Panc1 (cell line): ENCODE results near the gene CCDC80. TPM values are rescaled to one million over a fixed set of nuclear protein-coding genes. Genes with fewer than 3 reads are reported as not detected.

Experiments used
- ATAC-seq: fragments of 200-7000 bp; cut with Tn5 transposase; 2 replicates; pipeline ENCODE4 v1.9.1; 2020; ENCODE audit warnings: mild to moderate bottlenecking, moderate library complexity
- BruUV-seq: library from RNA; stranded (reverse); fragments of 400-500 nt; replicated peaks from 2 replicates; lab custom pipeline; 2021; lab: Mats Ljungman, UMichigan
- CTCF ChIA-PET: fragments of 300-600 bp; sonication (Branson Sonifier 250); formaldehyde crosslinking; loops from one replicate; lab custom pipeline; 2022; ENCODE audit warnings: antibody characterized with exemption; lab: Charles Lee
- POLR2A ChIA-PET: fragments of 300-600 bp; sonication (Branson Sonifier 250); formaldehyde crosslinking; loops from one replicate; lab custom pipeline; 2022; ENCODE audit warnings: antibody characterized with exemption; lab: Charles Lee
- DNase-seq: peaks from one replicate; pipeline ENCODE4 v3.0.0-alpha.2; 2010; ENCODE audit warnings: low read depth, low spot score
- H3K27ac ChIP-seq: 2 replicates; pipeline ENCODE4 v1.5.1; 2011; ENCODE audit warnings: mild to moderate bottlenecking, low read length, inconsistent platforms
- H3K27me3 ChIP-seq: fragments of 200-500 bp; sonication (Bioruptor generic); 2 replicates; pipeline ENCODE4 v1.6.0; 2014; ENCODE audit warnings: low read length, inconsistent platforms; ENCODE audit not compliant: control insufficient read depth, insufficient read depth
- H3K36me3 ChIP-seq: fragments of 200-500 bp; sonication (Bioruptor generic); 2 replicates; pipeline ENCODE4 v1.5.1; 2014; ENCODE audit warnings: inconsistent platforms, mild to moderate bottlenecking, low read length, moderate library complexity; ENCODE audit not compliant: control insufficient read depth, insufficient read depth
- H3K4me1 ChIP-seq: 2 replicates; pipeline ENCODE4 v1.5.1; 2011; ENCODE audit warnings: inconsistent platforms, mild to moderate bottlenecking, low read length, moderate library complexity; ENCODE audit not compliant: control insufficient read depth, insufficient read depth
- H3K4me3 ChIP-seq, 2 experiments: 2 replicates each; pipeline ENCODE4 v1.5.1; 2011 to 2012; ENCODE audit warnings: low read depth in 2 of 2, low read length in 2 of 2, mild to moderate bottlenecking in 2 of 2, inconsistent platforms in 1 of 2, moderate library complexity in 1 of 2
- H3K9me3 ChIP-seq: fragments of 200-500 bp; sonication (Bioruptor generic); 2 replicates; pipeline ENCODE4 v1.5.1; 2014; ENCODE audit warnings: low read depth, mild to moderate bottlenecking, inconsistent platforms, low read length, moderate library complexity; ENCODE audit not compliant: control insufficient read depth, insufficient read depth
- CTCF ChIP-seq: fragments of 450-650 bp; IDR thresholded peaks from 2 replicates; pipeline ENCODE4 v1.5.1; 2017; ENCODE audit warnings: mild to moderate bottlenecking
- POLR2AphosphoS5 ChIP-seq: IDR thresholded peaks from 2 replicates; pipeline ENCODE4 v1.6.1; 2012; ENCODE audit warnings: mild to moderate bottlenecking, low read depth, low read length, moderate library complexity
- REST ChIP-seq, 2 experiments: IDR thresholded peaks; 2 replicates each; pipeline ENCODE4 v1.6.1; 2011 to 2012; ENCODE audit warnings: low read depth in 2 of 2, control low read depth in 1 of 2, low read length in 1 of 2, mild to moderate bottlenecking in 1 of 2, moderate library complexity in 1 of 2; ENCODE audit not compliant: insufficient read depth in 1 of 2
- SIN3A ChIP-seq: IDR thresholded peaks from 2 replicates; pipeline ENCODE4 v1.6.1; 2012; ENCODE audit warnings: low read depth, mild to moderate bottlenecking, low read length, moderate library complexity, borderline replicate concordance; ENCODE audit not compliant: insufficient read depth
- TCF7L2 ChIP-seq: IDR thresholded peaks from 2 replicates; pipeline ENCODE4 v1.6.1; 2011; ENCODE audit warnings: mild to moderate bottlenecking, low read depth, low read length, inconsistent platforms
- in situ Hi-C: cut with HindIII; loops from 2 replicates; pipeline ENCODE4 v1.10.0; 2016; ENCODE audit warnings: low sequenced_read_pairs, low pct_unique_long_range_greater_than_20kb
- intact Hi-C: fragments of 100-400 bp; cut with micrococcal nuclease; formaldehyde crosslinking; loops from one replicate; pipeline ENCODE4 v1.10.0; 2022; ENCODE audit not compliant: unreplicated experiment
- total RNA-seq: library from RNA; stranded (reverse); gene quantifications from one replicate; pipeline ENCODE4 v1.2.1, GENCODE V29; 2021; ENCODE audit not compliant: unreplicated experiment

CCDC80 gene
- total RNA-seq, 1 experiment from 2014 or later, result 0.64 TPM

DNA sequence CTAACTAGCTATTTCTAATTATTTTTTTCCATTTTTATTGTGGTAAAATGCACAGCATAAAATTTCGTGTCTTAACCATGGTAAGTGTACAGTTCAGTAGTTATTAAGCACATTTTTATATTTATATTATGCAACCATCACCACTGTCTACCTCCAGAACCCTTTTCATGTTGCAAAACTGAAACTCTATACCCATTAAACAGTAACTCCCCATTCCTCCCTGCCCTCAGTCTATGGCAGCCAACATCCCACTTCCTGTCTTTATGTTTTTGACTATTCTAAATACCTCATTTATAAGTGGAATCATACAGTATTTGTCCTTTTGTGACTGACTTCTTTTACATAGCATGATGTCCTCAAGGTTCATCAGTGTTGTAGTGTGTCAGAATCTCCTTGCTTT is 53.6 kb downstream of the CCDC80 start:
- no peak for DNase-seq
- intact Hi-C loops (no loop called here), in situ Hi-C loops (no loop called here)
- no peak for TF ChIP-seq REST (IDR thresholded peaks at IDR 0.05; ENCODE audit: insufficient read depth in 1 of 2, low read depth in 2 of 2, low read length in 1 of 2)
- TF ChIP-seq TCF7L2, result no peak
- TF ChIP-seq CTCF, result no peak
- no peak for TF ChIP-seq POLR2AphosphoS5
- TF ChIP-seq SIN3A, result no peak
- Histone ChIP-seq H3K27me3 (no peaks in the 10 kb centered on the region), H3K9me3 (no peaks in the 10 kb centered on the region), H3K4me3 (no peak overlapping the region), H3K4me1 (no peaks in the 10 kb centered on the region), H3K27ac (no peak overlapping the region), H3K36me3 (peaks cover 15% of the 10 kb centered on the region)
- no peak for ATAC-seq
- ChIA-PET POLR2A (no interaction called here), CTCF (no interaction called here)
- BruUV-seq, result no TSS peak

DNA sequence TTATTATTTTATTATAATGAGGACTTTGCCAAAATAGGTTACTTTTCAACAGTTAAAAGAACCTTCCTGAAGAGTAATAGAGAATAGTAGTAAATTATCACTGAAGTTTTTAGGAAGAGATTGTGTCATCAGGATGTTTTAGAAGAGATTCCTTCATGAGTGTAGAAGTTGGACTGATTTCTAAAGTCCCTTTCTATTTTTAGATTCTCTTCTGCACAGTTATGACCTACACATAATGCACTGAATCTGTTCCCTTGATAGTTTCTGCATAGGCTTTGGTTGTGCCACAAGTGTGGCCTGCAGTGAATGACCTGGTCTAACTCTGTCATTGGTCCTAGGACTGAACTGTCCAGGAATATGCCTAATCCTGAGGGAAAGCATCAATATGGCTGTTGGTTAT is 55.2 kb downstream of the CCDC80 start:
- ChIA-PET POLR2A (no interaction called here), CTCF (no interaction called here)
- Histone ChIP-seq H3K36me3 (peaks cover 16% of the 10 kb centered on the region), H3K9me3 (no peaks in the 10 kb centered on the region), H3K4me3 (no peak overlapping the region), H3K27ac (no peak overlapping the region), H3K27me3 (no peaks in the 10 kb centered on the region), H3K4me1 (no peaks in the 10 kb centered on the region)
- ATAC-seq (no peak), DNase-seq (no peak)
- intact Hi-C loops (no loop called here), in situ Hi-C loops (no loop called here)
- TF ChIP-seq SIN3A (no peak), TCF7L2 (no peak), CTCF (no peak)
- no TSS peak for BruUV-seq
